Motor neuron (in vitro differentiated cells): ENCODE data around the gene RALY. TPM values are rescaled to one million over a fixed set of nuclear protein-coding genes. Genes with fewer than 3 reads are reported as not detected.

Source experiments
- ATAC-seq, 8 experiments: fragments of 200-7000 bp; cut with Tn5 transposase; replicated peaks in 6 of 8; 2 replicates each; pipeline ENCODE4 v1.8.0; 2021; ENCODE audit warnings: mild to moderate bottlenecking in 8 of 8, moderate library complexity in 8 of 8
- H3K27ac ChIP-seq, 2 donors: fragments of 250-450 bp; sonication (Bioruptor Pico); 2 replicates each; pipeline ENCODE4 v1.9.0; 2021; ENCODE audit warnings: antibody characterized with exemption in 2 of 2, mild to moderate bottlenecking in 2 of 2, moderate library complexity in 1 of 2
- H3K4me1 ChIP-seq, 2 donors: fragments of 250-450 bp; sonication (Bioruptor Pico); replicated peaks in 1 of 2; 2 replicates each; pipeline ENCODE4 v1.6.1; 2021; ENCODE audit warnings: antibody characterized with exemption in 2 of 2, mild to moderate bottlenecking in 2 of 2, moderate library complexity in 1 of 2
- H3K4me3 ChIP-seq, 5 donors: fragments of 250-450 bp; sonication (Bioruptor Pico); 2 replicates each; pipeline ENCODE4 v1.9.0; 2021; ENCODE audit warnings: antibody characterized with exemption in 5 of 5, mild to moderate bottlenecking in 5 of 5, moderate library complexity in 4 of 5
- WGBS, 10 experiments: fragments of 450-650 bp; shearing (Covaris generic); methylation state at CpG; one replicate each; pipeline ENCODE4 v1.0.0; 2022; 5-methylcytosine and 5-hydroxymethylcytosine counted together
- in situ Hi-C, 9 experiments: fragments of 400-800 bp; cut with MboI; loops; one replicate each; pipeline ENCODE4 v1.15.0; 2021; ENCODE audit warnings: low sequenced_read_pairs in 9 of 9, low pct_unique_long_range_greater_than_20kb in 2 of 9; ENCODE audit not compliant: unreplicated experiment in 9 of 9
- total RNA-seq, 8 experiments: library from RNA; unstranded; fragments of 300-600 nt; gene quantifications; 2 replicates each; pipeline versions ENCODE4 v1.2.3 to v1.2.4, GENCODE V29; 2022

RALY gene
- total RNA-seq, 8 experiments from 2014 or later: 59.8 to 155 (median 76.3) TPM

DNA sequence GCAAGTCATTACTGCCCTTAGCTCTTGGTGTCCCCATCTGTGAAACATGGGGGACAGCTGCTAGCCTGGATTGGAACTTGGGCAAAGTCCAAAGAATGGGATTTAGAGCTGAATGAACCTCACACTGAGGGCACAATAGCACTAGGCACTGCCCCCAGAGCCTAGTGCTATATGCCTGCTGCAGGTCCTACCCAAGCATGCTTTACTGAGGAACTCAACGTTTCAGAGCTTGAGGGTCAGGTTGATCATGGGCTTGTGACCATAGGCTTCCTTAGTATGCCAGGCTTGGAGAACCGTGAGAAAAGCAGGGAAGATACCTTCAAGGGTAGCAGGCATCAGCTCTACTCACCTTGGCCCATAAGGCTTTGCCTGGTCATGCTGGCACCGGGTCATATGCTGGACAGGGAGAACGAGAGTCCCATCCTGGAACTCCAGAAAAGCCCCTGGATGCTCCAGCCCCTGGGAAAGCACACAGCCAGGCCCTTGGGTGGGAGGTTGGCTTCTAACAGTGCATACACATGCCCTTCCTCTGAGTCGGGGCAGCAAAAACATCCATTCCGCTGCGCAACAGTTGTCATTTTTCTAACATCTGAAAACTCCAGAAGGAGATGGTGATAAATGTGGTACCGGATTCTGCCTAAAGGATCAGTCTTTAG is 88.6 kb downstream of the RALY start:
- H3K27ac ChIP-seq: no peak overlapping the region
- in situ Hi-C loops: no loop called here
- WGBS, 10 experiments: 78 to 100% (median 97%) methylated on average over 1 to 6 of the region's 8 CpGs; no CpG with 5 or more reads in 4 of the 10 experiments

DNA sequence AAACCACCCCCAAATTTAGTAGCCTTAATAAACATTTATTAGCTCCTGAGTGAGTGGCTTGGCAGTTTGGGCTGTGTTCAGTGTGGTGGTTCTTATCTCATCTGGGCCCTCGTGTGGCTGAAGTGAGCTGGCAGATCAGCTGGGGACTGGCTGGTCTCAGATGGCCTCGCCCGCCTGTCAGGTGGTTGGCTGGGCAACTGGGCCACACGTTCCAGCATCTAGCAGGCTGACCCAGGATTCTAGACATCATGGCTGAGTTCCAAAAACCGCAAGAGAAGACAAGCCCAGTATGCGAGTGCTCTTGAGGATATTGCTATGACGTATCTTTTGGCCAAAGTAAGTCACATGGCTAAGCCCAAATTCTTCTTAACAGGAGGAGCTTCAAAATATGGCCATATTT is 89.4 kb downstream of the RALY start:
- in situ Hi-C loops: no loop called here
- 0 to 100% (median 29%) methylated on average over 1 to 4 of the region's 7 CpGs; no CpG with 5 or more reads in 5 of the 10 experiments for WGBS, 10 experiments
- peak in 6 of 8 experiments; percentile 29 to 92 (median 72) for ATAC-seq
- H3K27ac ChIP-seq: no peak overlapping the region
- no peaks in the 10 kb centered on the region for H3K4me1 ChIP-seq
- H3K4me3 ChIP-seq: no peak overlapping the region

More for the DNA sequence above, 88.6 kb downstream of the RALY start:
- ATAC-seq: no peak
- H3K4me3 ChIP-seq: no peak overlapping the region
- H3K4me1 ChIP-seq: no peaks in the 10 kb centered on the region

GRCh38 chr20:34083781-34084180 is 90.1 kb downstream of the RALY start:
- WGBS, 10 experiments: 80 to 100% (median 100%) methylated on average over 1 to 2 of the region's 2 CpGs; no CpG with 5 or more reads in 5 of the 10 experiments
- H3K4me3 ChIP-seq: no peak overlapping the region
- no peaks in the 10 kb centered on the region for H3K4me1 ChIP-seq
- in situ Hi-C loops: no loop called here
- no peak overlapping the region for H3K27ac ChIP-seq
- no peak for ATAC-seq

DNA sequence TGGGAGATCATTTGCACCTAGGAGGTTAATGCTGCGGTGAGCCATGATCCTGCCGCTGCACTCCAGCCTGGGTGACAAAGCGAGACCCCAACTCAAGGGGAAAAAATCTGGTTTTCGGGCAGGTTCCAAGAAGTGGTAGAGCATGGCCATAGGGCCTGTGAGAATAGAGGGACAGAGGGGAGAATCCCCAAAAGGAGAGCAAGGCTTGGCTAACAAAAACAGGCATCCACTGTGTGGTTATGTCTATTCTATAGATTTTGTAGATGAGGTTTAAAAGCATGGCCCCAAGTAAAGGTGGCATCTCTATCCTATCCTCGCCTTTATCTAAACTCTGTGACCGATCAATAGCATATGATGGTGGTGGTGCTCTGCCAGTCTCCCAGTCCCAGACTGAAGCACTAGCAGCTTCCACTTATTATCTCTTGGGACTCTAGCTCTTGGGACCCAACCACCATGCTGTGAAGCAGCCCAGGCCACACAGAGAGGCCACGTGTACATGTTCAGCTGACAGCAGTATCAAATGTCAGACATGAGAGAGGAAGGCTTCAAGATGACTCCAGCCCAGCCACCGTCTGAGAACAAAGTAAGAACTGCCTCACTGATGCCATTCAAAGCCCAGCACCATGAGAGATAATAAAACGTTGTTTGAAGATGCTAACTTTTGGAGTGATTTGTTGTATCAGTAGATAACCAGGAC is 90.7 kb downstream of the RALY start:
- in situ Hi-C loops: no loop called here
- Histone ChIP-seq H3K4me1 (no peaks in the 10 kb centered on the region), H3K4me3 (no peak overlapping the region), H3K27ac (no peak overlapping the region)
- no peak for ATAC-seq
- 38 to 100% (median 93%) methylated on average over 1 to 5 of the region's 9 CpGs; no CpG with 5 or more reads in 2 of the 10 experiments for WGBS, 10 experiments

- H3K4me3 ChIP-seq: no peak overlapping the region
- H3K27ac ChIP-seq: no peak overlapping the region
- in situ Hi-C loops: no loop called here
- 78 to 100% (median 91%) methylated on average over 1 to 4 of the region's 5 CpGs; no CpG with 5 or more reads in 2 of the 10 experiments for WGBS, 10 experiments
- ATAC-seq: no peak
- no peaks in the 10 kb centered on the region for H3K4me1 ChIP-seq
Observed at GRCh38 chr20:34085544-34086040, 91.9 kb downstream of the RALY start.

DNA sequence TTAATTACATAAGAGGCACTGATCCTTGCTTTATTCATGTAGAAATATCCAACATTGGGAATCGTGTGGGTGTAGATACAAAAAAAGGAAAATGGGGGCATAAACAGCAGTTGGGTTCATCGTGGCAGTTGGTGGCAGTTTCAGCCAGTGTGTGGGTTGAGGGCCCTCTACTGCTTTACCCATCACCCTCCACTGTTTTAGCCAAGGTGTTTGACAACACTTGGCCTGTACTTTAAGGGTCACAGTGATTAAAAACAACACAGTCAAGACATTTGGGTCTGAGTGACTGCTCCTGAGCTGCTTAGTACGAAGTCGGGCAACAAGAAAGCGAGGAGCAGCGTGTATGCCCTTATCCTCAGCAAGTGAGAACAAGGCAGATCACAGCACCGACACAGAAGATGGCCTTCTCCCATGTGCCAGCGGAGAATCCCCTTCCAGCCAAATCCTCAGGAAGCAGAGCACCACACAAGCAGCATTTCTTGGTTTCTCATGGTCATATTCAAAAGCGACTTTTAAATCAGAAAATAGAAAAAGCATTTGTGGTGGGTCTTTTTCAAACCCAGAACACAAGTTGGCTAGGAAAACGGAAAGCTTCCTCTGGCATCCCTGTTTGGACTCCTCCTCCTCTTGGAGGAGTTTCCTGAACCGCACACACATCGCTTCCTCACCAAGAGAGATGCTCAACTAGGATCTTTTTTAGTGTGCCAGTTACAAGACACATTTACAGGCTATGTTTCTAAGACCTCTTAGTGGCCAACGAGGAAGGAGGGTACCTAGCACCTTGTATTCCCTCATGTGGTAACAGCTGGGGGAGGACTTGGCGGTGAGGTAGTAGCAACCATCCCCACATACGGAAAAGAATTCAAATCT is 94.8 kb downstream of the RALY start:
- in situ Hi-C loops: no loop called here

GRCh38 chr20:34089175-34089479 is 95.4 kb downstream of the RALY start:
- WGBS, 10 experiments: 94 to 100% (median 94%) methylated on average over 1 to 5 of the region's 5 CpGs; no CpG with 5 or more reads in 7 of the 10 experiments
- no peak for ATAC-seq
- no peak overlapping the region for H3K4me3 ChIP-seq
- H3K4me1 ChIP-seq: no peaks in the 10 kb centered on the region
- in situ Hi-C loops: no loop called here
- no peak overlapping the region for H3K27ac ChIP-seq

More for the DNA sequence above, 94.8 kb downstream of the RALY start:
- no peaks in the 10 kb centered on the region for H3K4me1 ChIP-seq
- no peak for ATAC-seq
- WGBS, 10 experiments: 80 to 97% (median 91%) methylated on average over 1 to 11 of the region's 15 CpGs
- H3K4me3 ChIP-seq: no peak overlapping the region
- H3K27ac ChIP-seq: no peak overlapping the region

DNA sequence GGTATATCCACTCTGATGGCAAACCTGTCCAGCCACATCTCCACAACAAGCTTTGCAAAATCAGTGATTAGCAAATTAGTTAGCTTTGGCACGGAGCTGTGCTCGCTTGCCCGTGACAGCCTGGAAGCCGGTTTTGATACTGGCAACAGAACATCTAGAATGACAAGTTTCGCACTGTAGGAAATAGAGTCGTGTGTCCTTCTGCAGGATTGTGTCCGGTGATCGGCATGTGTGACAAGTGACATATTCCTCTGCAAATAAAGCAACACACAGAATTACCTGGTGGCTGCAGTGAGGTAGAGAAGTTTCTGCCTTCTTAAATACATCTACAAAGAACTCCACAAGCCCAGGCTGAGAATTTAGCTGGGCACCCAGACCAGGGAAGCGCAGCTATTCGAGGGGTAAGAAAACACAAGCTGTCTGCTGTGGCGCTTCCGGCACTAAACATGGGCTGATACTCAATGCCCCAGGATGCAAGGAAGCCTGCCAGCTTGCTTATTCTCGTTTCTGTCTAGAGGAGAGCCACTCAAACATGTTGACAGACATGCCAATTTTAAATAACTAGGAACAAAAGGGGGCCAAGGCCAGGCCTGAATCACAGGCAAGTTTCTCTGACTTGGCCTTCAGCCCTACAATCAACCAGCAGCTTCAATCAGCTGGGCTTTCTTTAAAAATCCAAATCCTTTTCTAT is 96.1 kb downstream of the RALY start:
- in situ Hi-C loops: no loop called here
- no peak for ATAC-seq
- Histone ChIP-seq H3K4me1 (no peaks in the 10 kb centered on the region), H3K27ac (no peak overlapping the region), H3K4me3 (no peak overlapping the region)
- WGBS, 10 experiments: 80 to 100% (median 90%) methylated on average over 1 to 8 of the region's 13 CpGs; no CpG with 5 or more reads in 1 of the 10 experiments

DNA sequence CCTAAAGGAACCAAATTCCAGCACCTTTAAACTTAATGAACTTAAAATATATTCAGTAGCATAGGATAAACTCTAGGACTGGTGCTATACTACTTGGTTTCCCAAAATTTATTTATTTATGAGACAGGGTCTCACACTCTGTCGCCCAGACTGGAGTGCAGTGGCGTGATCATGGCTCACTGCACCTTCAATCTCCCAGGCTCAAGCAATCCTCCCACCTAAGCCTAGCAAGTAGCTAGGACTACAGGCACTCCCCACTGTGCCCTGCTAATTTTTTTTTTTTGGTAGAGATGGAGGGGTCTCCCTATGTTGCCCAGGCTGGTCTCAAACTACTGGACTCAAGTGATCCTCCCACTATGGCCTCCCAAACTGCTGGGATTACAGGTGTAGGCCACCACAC is 96.9 kb downstream of the RALY start:
- Histone ChIP-seq H3K4me1 (no peaks in the 10 kb centered on the region), H3K27ac (no peak overlapping the region), H3K4me3 (no peak overlapping the region)
- WGBS, 10 experiments: 83 to 100% (median 100%) methylated on average over 1 to 2 of the region's 2 CpGs; no CpG with 5 or more reads in 3 of the 10 experiments
- no peak for ATAC-seq
- in situ Hi-C loops: no loop called here

DNA sequence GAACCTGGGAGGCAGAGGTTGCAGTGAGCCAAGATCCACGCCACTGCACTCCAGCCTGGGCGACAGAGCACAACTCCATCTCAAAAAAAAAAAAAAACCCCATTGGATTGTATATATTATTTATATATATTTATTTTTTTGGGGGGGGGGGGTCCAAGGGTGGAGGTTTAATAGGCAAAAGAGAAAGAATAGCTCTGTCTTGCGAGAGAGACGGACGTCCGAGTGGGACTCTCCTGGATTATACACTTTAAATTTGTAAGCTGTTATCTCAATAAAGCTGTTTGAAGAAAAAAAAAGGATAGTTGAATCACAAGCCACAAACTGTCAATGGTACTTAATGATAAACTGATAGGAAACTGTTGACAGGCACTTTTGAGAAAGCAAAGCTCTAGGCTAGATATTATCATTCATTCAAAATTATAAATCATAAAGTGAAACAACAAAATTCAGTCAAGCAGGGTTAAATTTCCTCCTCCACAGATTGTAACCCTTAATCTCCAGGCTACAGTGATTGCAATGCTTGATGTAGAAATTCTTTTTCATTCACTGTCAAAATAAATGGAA is 98.0 kb downstream of the RALY start:
- 93 to 100% (median 100%) methylated on average over 1 to 6 of the region's 6 CpGs; no CpG with 5 or more reads in 4 of the 10 experiments for WGBS, 10 experiments
- no peak for ATAC-seq
- in situ Hi-C loops: no loop called here

GRCh38 chr20:34093895-34094294 is 100.2 kb downstream of the RALY start:
- Histone ChIP-seq H3K4me1 (no peaks in the 10 kb centered on the region), H3K27ac (no peak overlapping the region), H3K4me3 (no peak overlapping the region)
- WGBS, 10 experiments: 79 to 100% (median 92%) methylated on average over 1 to 2 of the region's 2 CpGs; no CpG with 5 or more reads in 3 of the 10 experiments
- in situ Hi-C loops: no loop called here
- ATAC-seq: no peak

More for the DNA sequence above, 98.0 kb downstream of the RALY start:
- H3K4me1 ChIP-seq: no peaks in the 10 kb centered on the region
- H3K4me3 ChIP-seq: no peak overlapping the region
- no peak overlapping the region for H3K27ac ChIP-seq

GRCh38 chr20:34095825-34096224 is 102.1 kb downstream of the RALY start:
- Histone ChIP-seq H3K4me3 (no peak overlapping the region), H3K4me1 (no peaks in the 10 kb centered on the region), H3K27ac (no peak overlapping the region)
- in situ Hi-C loops: no loop called here
- ATAC-seq: no peak
